T-helper 1 cell treated with Interleukin-12 subunit alpha and Interleukin-12 subunit beta and Interleukin-4 antibody, amounts not matched to agents 30 ng/mL and 1 ng/mL, for 36 hours (primary cell): Measurements from ENCODE around the gene ENPP7. TPM values are rescaled to one million over a fixed set of nuclear protein-coding genes. Genes with fewer than 3 reads are reported as not detected.

Experiments
- intact Hi-C: fragments of 100-400 bp; cut with micrococcal nuclease; formaldehyde crosslinking; loops from one replicate; pipeline ENCODE4 v1.15.1; 2024
- total RNA-seq: library from RNA; stranded (reverse); gene quantifications from 2 replicates; pipeline ENCODE4 v1.2.3, GENCODE V29; 2022

Gene ENPP7
- total RNA-seq, 1 donor from 2014 or later, result not detected

GRCh38 chr17:79702550-79703236, 28.1 kb upstream of the ENPP7 start:
- intact Hi-C loops, result no loop called here

- intact Hi-C loops, result loop anchor here (5.0 kb wide), 2 partner anchors 312 to 617 kb away; no protein-coding TSS in a partner anchor
Measured at GRCh38 chr17:79704691-79705090, 26.1 kb upstream of the ENPP7 start.

- intact Hi-C loops, result loop anchor here (5.0 kb wide), 2 partner anchors 313 to 618 kb away; no protein-coding TSS in a partner anchor
Measured at GRCh38 chr17:79705674-79706073, 25.1 kb upstream of the ENPP7 start.

- intact Hi-C loops, result loop anchor here (5.0 kb wide), 2 partner anchors 315 to 620 kb away; no protein-coding TSS in a partner anchor
Measured at GRCh38 chr17:79706931-79707850, 23.6 kb upstream of the ENPP7 start.

- intact Hi-C loops, result loop anchor here (5.0 kb wide), 2 partner anchors 316 to 621 kb away; no protein-coding TSS in a partner anchor
Measured at GRCh38 chr17:79707931-79708891, 22.5 kb upstream of the ENPP7 start.

- intact Hi-C loops, result no loop called here
Measured at GRCh38 chr17:79711715-79712305, 18.9 kb upstream of the ENPP7 start.

DNA sequence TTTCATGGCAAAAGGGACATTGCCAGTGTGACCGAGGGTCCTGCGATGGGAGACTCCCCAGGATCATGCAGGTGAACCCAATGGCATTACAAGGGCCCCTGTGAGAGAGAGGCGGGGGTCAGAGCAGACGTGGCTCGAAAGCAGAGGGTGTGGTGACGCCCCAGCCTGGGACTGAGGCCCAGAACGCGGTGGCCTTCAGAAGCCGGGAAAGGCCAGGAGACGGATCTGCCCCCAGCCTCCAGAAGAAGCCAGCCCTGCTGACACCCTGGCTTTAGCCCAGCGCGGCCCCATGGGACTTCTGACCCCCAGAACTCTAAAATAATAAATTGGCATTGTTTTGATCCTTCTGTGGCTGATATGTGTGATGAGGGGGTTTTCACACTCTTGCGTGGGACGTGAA, 17.4 kb upstream of the ENPP7 start:
- intact Hi-C loops, result no loop called here

DNA sequence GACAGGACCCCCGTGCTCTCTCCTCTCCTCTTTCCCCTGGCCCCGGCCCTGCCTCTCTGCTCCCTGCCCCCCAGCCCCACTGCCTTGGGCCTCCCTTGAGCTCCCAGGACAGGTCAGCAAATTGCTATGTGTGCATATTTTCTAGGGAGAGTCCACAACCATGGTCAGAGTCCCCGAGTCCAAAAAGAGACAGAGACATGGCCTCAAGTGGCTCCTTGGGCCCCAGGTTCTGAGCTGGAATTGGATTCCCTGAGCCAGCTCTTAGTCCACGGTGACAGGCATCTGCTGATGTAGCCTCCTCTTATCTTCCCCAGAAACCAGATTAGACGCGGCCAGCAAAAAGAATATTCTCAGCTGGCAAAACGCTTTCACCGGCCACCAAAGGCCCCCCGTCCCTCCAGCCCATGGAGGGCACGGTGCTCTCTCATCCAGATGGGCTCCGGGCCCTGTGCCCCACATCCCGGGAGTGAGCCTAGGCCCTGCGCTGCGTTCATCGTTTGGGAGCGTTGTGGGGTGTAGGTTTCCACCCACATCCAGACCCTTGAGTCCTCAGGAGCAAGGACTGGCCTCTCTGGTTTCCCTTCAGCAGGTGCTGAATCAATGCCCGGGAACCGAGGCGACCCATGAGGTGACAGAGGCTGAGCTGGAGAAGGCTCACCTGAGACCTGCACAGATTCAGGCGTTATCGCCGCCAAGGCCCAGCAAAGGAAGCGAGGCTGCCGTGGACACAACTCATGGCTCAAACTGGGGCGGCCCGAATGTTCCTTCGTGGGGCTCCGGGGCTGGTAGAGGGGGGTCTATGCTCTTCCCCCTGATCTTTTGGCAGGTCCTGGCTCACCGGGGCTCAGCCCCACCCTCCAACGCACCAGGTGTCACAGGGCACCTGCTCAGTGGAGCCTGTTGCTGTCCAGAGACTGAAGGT, 16.3 kb upstream of the ENPP7 start:
- intact Hi-C loops, result no loop called here

GRCh38 chr17:79715098-79715942, 15.4 kb upstream of the ENPP7 start:
- intact Hi-C loops, result no loop called here

DNA sequence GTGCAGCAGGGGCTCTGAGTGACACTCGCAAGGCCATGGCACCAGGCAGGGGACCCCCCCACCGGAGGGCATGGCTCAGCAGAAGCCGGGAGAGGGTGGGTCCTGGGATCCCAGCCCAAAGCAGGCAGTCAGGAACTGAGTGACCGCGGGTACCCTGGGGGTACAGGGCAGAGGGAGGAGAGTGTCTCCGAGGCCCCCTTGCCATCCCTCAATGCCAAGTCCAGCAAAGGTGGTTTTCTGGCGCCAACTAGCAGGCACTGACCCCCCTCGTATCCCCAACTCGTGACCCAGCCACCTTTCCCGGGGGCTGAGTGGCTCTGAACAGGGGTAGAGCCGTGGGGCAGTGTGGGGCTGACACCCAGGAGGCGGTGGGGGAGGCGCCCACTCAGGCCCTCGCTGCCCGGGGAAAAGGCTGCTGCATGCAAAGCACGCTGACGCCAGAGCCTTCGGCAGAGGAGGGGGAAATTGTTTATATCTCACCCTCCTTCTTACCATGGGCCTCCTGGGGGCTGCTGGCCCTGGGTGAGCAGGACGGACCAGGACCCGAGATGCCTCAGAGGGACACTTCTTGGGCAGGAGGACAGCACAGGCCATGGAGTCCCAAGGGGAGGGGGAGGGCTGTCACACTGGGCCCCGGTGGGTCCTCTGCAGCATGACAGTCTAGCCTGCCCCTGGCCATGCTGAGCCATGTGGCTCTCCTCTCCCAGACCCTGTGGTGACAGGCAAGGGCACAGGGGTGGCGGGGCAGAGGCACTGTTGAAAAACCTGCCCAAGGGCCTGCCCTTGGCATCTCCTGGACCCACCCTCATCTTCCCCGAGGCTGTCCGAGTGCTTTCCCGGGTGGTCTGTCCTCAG, 14.6 kb upstream of the ENPP7 start:
- intact Hi-C loops, result no loop called here

DNA sequence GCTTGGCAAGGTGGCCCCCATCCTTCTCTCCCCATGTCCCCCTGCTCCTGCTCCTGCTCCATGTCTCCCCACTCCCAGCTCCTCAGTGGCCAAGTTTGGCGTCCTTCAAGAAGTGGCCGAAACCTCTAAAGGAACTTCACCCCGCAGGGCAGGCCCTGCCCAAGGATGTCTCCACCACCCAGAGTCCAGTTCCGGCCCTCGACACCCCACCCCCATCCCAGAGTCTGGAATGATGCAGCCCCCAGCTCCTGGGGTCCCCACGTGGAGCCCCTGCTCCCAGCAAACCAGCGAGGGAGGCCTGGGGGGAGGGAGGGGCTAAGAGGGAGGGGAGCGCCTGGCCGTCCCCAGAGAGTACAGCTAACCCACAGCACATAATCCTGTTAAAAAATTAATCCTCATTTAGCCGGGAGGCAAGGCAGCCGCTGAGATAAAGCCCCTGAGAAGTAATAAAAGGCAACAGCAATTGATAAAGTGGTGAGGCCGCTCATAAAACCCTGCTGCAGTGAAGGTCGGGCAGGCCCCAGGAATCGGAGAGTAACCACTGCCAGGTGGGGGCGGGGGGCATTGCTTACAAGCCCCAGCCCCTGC, 9.9 kb upstream of the ENPP7 start:
- intact Hi-C loops, result no loop called here

DNA sequence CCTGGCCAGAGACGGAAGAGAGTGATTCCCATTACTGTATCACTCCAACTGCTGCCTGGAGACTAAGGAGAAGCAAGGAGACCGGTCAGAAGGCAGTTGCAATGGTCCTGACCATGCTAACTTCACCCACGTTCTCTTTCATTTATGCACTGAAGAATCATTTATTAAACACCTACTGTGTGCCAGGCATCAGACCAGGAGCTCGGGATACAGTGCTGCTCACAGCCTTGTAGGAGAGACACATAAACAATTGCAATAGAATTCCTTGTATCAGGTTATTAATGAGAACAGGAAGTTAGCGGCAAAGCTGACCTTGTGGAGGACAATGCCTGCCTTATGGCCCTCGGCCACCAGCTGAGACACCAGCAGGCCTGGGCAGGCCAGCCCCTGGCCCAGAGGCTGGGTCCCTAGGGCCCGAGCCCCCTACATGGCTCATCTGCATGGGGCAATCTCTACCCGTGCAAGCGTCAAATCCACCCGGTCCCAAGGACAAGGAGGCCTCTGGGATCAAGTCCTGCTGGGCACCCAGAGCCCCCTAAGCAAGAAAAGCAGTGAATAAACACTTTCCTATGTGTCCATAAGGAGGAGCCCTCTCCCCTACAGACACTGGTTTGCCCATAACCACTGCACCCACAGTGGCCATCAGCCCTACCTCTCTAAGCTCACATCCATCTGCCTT, 8.6 kb upstream of the ENPP7 start:
- intact Hi-C loops, result no loop called here

DNA sequence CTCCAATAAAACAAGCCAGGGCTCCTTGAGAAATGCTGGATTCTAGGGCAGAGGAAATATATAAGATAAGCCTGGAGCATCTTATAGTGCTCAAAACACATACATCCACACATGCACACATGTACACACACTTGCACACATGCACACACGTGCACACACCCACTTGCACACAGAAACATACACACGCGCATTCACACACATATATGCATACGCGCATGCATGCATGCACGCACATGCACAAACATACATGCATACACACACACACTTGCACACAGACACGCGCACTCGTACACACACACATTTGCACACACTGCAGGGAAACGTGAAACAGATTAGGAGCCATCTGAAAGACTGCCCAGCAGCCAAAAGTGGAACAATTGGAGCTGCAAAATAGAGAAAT, 8.0 kb upstream of the ENPP7 start:
- intact Hi-C loops, result no loop called here

GRCh38 chr17:79728169-79728907, 2.4 kb upstream of the ENPP7 start:
- intact Hi-C loops, result loop anchor here (1.0 kb wide), 1 partner anchor 18 kb away; no protein-coding TSS in a partner anchor

DNA sequence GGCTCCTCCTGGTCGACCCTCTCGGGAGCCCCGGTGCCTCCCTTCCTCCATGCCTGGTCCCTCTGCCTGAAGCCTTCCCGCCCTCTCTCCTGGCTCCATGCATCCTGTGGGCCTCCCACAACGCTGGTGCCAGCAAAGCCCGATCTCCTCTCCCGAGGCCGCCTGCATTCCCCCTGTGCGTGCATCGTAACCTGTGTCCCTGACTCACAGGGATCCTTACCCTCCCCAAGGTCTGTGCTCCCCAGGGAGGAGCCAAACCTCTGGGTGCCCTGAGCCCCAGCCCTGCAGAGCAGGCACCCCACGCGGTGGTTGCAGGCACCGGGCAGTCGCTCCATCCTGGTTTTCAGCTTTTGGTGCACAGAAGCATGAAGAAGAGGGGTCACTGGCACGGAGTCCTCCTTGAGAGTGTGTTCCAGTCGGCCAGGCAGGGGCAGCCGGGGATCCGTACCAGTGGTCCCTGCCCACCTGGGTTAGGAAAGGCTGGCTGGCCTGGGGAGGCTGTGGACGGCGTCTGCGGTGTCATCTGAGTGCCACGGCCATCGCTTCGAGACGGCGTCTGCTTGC, 1.8 kb upstream of the ENPP7 start:
- intact Hi-C loops, result loop anchor here (1.0 kb wide), 1 partner anchor 17 kb away; no protein-coding TSS in a partner anchor

DNA sequence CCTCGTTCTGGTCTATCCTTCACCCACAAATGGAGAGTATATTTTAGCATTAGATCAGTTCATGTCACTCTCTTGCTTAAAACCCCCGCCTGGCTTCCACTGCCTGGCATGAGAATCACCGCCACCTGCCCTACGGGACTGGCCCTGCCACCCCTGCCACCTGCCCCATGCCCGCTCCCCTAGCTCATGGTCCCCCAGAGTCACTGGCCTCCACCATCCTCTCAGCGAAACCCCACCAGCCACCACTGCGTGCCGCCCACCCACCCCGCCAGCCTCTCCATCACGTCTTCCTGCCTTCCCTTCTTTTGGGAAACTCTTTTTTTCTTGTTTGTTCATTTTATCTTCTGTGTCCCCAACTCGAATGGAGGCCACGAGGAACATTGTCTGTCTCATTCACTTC, 982 bp upstream of the ENPP7 start:
- intact Hi-C loops, result no loop called here
